ENCODE measurements around the gene MTF1.

DNA sequence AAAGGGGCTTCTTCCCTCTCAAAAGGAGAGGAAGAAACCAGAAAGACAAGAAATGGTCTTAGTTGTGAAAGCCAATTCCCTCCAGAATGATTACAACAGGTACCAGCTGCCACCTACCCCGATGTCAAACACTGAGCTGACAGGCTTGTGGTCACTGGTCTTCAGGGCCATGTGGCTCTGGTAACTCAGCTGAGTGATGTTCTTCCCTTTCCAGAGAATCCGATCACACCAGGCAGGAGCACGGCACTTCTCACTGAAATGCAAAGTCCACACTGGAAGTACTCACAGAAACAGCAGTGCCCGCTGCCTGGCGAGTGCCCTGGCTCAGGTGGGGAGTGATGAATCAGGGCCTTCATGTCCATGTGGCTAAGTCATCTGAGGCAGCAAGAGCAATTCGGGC lies 18.7 kb upstream of the MTF1 start:
- no peak for TF ChIP-seq YY1 (IDR thresholded peaks at IDR 0.05; ENCODE audit: insufficient read depth, insufficient read length)
- TF ChIP-seq ZNF274 (IDR thresholded peaks at IDR 0.05; ENCODE audit: low read depth, low read length): no peak
